ENCODE data around the gene PIK3AP1.
"Not testable (repeated sequence)": the region's sequence is repeated elsewhere in the genome, so short reads cannot be mapped to it uniquely, and the experiment has no call there.

The PIK3AP1 gene

DNA sequence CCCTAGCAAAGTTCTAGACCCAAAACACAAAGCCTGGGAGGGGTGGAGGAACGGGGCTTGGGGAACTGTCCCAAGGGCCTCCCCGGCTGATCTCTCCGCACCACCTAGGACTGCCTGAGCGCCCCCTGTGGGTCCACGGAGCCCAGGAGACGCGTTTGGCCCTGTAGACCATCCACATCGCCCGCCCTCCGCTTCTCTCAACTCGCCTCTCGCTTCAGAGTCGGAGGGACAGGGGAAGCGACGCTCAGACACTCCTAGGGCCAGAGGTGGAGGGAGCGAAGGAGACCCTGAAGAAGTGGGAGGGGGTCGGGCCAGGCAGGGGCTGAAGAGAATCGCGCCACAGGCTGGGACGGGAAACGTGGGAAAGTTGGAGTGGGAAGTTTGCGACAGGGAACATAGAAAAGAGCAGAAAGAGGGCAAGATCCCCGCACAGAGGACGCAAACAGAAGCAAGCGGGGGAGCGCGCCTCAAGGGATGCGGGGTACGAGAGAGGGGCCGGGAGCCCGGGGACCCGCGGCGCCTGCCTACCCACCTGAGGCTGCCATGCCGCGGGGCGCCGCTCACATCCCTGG is 378 bp downstream of the PIK3AP1 start:
- DNase-seq (ENCODE audit: low read depth) = no peak

DNA sequence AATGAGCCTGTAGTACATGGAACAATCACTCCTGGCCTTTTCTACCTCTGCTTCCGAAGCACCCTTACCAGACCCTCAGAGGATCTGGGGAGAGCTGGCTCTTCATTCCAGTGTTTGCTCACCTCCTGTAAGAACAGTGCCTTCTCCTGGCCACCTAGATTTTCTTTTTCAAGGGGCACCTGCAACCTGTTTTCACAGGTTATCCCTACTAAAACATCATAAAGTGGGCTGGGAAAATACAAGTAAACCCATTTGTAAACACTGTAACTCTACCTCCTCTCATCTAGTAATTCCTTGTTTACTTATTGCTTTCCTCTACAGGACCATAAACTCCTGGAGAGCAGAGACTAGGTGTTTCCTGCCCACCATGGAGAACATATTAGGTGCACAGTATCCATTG is 1.1 kb downstream of the PIK3AP1 start:
- DNase-seq (ENCODE audit: low read depth) = no peak

DNA sequence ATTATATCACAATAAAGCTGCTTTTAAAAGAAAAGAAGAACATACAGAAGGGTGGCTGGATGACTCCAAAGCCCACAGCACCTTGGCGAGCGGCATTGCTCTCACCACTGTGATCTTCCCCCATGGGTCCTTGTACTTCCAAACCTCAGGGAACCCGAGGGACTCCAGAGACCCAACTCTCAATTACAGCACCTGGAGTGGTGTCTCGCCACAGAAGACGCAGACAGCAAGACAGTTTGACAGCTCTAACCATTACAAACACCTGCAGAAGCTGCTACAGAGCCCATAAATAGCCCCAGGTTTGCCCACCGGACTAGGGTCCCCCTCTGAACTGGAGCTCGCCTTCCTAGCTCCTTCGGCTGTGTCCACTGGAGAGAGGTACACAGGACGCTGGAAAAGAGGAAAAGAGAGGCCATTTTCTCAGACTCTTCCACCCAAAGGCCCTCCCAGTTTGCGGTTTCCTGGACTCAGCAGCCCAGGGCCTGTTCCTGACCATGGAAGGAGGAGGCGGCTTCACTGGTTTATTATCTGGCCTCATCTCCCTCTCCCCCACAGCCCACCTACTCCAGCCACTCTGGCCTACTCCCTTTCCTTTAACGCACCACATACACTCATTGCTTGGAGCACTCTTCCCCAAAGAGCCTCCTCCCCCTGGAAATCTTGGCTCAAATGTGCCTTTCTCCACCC is 1.9 kb downstream of the PIK3AP1 start:
- DNase-seq (ENCODE audit: low read depth) = no peak

- DNase-seq (ENCODE audit: low read depth) = no peak
Observed at GRCh38 chr10:96716390-96716789, 3.9 kb downstream of the PIK3AP1 start.

- no peak for DNase-seq (ENCODE audit: low read depth)
Observed at GRCh38 chr10:96714746-96715255, 5.5 kb downstream of the PIK3AP1 start.

GRCh38 chr10:96714031-96714590 is 6.2 kb downstream of the PIK3AP1 start:
- DNase-seq (ENCODE audit: low read depth) = no peak

GRCh38 chr10:96712662-96713271 is 7.5 kb downstream of the PIK3AP1 start:
- DNase-seq (ENCODE audit: low read depth) = no peak

GRCh38 chr10:96711048-96711728 is 9.1 kb downstream of the PIK3AP1 start:
- no peak for DNase-seq (ENCODE audit: low read depth)

- DNase-seq (ENCODE audit: low read depth) = no peak
Observed at GRCh38 chr10:96709525-96709924, 10.8 kb downstream of the PIK3AP1 start.

- DNase-seq (ENCODE audit: low read depth) = no peak
Observed at GRCh38 chr10:96708996-96709395, 11.3 kb downstream of the PIK3AP1 start.

GRCh38 chr10:96708456-96708855 is 11.9 kb downstream of the PIK3AP1 start:
- DNase-seq (ENCODE audit: low read depth) = no peak

GRCh38 chr10:96706331-96706853 is 13.9 kb downstream of the PIK3AP1 start:
- DNase-seq (ENCODE audit: low read depth) = no peak

GRCh38 chr10:96705134-96705533 is 15.2 kb downstream of the PIK3AP1 start:
- no peak for DNase-seq (ENCODE audit: low read depth)

- no peak for DNase-seq (ENCODE audit: low read depth)
Observed at GRCh38 chr10:96704563-96704962, 15.8 kb downstream of the PIK3AP1 start.

- DNase-seq (ENCODE audit: low read depth) = no peak
Observed at GRCh38 chr10:96703358-96703757, 17.0 kb downstream of the PIK3AP1 start.

- no peak for DNase-seq (ENCODE audit: low read depth)
Observed at GRCh38 chr10:96701265-96701664, 19.0 kb downstream of the PIK3AP1 start.

DNA sequence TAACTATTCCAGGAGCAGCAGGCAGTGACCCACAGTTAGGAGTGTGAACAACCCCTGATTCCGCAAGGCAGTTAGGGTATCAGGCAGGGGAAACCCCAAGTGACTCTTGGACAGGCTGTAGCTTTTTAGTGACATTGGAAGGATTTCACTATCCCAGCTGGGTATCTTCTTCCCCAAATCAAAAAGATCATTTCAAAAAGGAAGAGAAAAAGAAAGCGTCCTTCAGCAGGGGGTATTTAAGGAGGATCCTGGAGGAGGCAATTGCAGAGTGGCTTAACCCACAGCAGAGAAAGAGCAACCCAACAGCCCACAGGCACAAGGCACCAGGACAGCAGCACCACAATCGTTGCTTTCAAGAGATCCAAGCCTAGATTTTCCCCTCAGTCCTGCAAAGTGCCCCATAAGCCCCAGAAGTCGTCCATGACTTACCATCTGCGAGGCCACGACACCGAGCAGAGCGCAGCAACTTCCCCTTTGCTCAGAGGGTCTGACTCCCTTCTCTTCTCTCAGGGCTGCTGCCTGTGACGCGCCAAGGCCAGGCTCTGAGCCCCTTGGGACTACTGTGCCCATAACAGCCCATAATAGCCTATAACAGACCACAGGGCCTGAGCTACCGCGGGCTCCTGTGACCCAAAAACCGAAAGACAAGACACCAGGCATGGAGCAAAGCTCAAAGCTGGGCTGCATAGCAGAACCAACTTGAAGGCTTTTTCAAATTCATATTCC is 19.8 kb downstream of the PIK3AP1 start:
- no peak for DNase-seq (ENCODE audit: low read depth)

GRCh38 chr10:96699613-96700012 is 20.7 kb downstream of the PIK3AP1 start:
- DNase-seq (ENCODE audit: low read depth) = no peak

DNA sequence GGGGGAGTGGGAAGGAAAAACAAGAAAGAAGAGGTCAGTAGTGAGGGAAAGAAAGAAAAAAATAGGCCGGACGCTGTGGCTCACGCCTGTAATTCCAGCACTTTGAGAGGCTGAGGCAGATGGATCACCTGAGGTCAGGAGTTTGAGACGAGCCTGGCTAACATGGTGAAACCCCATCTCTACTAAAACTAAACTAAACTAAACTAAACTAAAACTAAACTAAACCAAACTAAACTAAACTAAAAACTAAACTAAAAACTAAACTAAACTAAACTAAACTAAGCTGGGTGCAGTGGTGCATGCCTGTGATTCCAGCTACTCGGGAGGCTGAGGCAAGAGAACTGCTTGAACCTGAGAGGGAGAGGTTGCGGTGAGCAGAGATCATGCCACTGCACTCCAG is 22.0 kb downstream of the PIK3AP1 start:
- not testable (repeated sequence) for DNase-seq (ENCODE audit: low read depth)

- DNase-seq (ENCODE audit: low read depth) = no peak
Observed at GRCh38 chr10:96697438-96697837, 22.9 kb downstream of the PIK3AP1 start.

- no peak for DNase-seq (ENCODE audit: low read depth)
Observed at GRCh38 chr10:96696845-96697425, 23.4 kb downstream of the PIK3AP1 start.

Measured in CMK (cell line).